Measurements from ENCODE around the gene SLC25A15.
"Not testable (repeated sequence)": the region's sequence is repeated elsewhere in the genome, so short reads cannot be mapped to it uniquely, and the experiment has no call there.

SLC25A15 gene

GRCh38 chr13:40813667-40814454 lies 24.4 kb downstream of the SLC25A15 start:
- no peak for DNase-seq (ENCODE audit: low read depth)

DNA sequence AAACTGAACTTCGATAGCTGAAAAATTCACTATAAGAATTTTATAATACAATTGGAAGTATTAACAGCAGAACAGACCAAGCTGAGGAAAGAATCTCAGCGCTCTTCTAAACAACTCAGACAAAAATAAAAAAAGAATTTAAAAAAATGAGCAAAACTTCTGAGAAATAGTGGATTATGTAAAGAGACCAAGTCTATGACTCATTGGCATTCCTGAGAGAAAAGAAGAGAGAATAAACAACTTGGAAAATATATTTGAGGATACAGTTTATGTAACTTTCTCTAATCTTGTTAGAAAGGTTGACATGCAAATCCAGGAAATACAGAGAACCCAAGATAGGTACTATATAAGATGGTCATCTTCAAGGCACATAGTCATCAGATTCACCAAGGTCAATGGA lies 25.4 kb downstream of the SLC25A15 start:
- DNase-seq (ENCODE audit: low read depth): no peak

- no peak for DNase-seq (ENCODE audit: low read depth)
Observed at GRCh38 chr13:40818926-40819325, 29.5 kb downstream of the SLC25A15 start.

DNA sequence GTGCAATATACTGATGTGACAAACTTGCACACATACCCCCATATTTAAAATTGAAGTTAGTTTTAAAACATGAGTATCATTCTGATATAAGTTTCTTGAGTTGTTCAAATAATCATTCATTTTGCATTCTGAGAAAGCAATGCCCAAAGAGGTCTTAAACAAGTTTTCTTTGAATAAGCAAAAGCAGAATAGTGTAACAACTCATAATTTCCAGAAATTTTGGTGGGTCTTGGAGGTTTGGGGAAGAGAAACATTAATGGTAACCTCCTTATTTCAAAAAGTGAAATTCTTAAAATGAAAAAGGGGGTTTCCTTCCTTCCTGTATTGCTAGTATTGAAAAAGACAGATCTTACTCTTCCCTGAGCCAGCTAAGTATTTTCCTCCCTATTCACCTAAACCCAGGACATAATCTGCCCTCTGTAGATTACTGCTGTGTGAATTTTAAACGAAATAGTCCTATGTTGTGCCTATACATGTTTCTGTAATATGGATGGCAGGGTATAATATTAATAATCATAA lies 30.4 kb downstream of the SLC25A15 start:
- no peak for DNase-seq (ENCODE audit: low read depth)

- DNase-seq (ENCODE audit: low read depth): not testable (repeated sequence)
Observed at GRCh38 chr13:40839725-40840124, 50.3 kb downstream of the SLC25A15 start.

- not testable (repeated sequence) for DNase-seq (ENCODE audit: low read depth)
Observed at GRCh38 chr13:40840955-40841354, 51.5 kb downstream of the SLC25A15 start.

All from fibroblast of gingiva (primary cell).